ENCODE data around the gene TNRC6A.

Gene TNRC6A

GRCh38 chr16:24822542-24822941, 93.1 kb downstream of the TNRC6A start:
- Histone ChIP-seq H4K20me1 (ENCODE audit: low read depth, low read length) (no peaks in the 10 kb centered on the region), H3K27ac (ENCODE audit: low read depth, low read length) (no peak overlapping the region), H3K79me2 (ENCODE audit: insufficient read depth, low read length) (no peaks in the 10 kb centered on the region), H3K9me2 (replicated peaks; ENCODE audit: insufficient read depth, low read length) (no peaks in the 10 kb centered on the region), H3K4me2 (ENCODE audit: low read depth, low read length, poor library complexity, severe bottlenecking) (no peak overlapping the region), H3K4me3 (ENCODE audit: insufficient read depth, low read length, poor library complexity, severe bottlenecking) (no peak overlapping the region), H3K9ac (ENCODE audit: low read length) (no peak overlapping the region), H2AFZ (ENCODE audit: low read depth, low read length, severe bottlenecking) (no peak overlapping the region), H3K36me3 (ENCODE audit: low read length) (peaks cover 5% of the 10 kb centered on the region; the same call in 1 of the 2 replicates), H3K9me3 (ENCODE audit: insufficient read depth, low read length) (no peaks in the 10 kb centered on the region), H3K27me3 (ENCODE audit: low read length) (no peaks in the 10 kb centered on the region), H3F3A (ENCODE audit: insufficient read depth) (no peaks in the 10 kb centered on the region; the same call in 1 of the 2 replicates)
- TF ChIP-seq CTCF (IDR thresholded peaks at IDR 0.05; ENCODE audit: insufficient read depth, low read length, poor library complexity, severe bottlenecking) (no peak), EZH2phosphoT487 (conservative IDR thresholded peaks at IDR 0.05; ENCODE audit: low read length) (no peak)

DNA sequence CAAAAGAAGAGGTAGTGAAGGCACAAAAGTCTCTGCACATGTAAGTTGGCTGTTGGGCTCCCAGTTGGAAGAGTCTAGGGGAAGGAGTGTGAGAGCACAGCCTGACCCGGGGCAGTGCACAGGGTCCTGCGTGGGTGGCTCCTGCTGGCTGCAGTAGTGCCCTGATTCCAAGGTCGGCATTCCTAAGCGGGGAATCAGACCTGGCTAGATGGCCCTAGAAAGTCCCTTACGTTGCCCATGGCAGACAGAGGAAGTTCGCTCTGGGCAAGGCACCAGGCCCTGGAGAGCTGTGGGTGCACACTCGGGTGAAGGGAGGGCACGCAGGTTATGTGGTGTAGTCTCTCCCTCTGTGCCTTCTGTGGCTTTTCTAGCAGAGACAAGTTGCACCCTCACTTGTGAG, 93.5 kb downstream of the TNRC6A start:
- no peaks in the 10 kb centered on the region for H4K20me1 ChIP-seq (ENCODE audit: low read depth, low read length)
- TF ChIP-seq EZH2phosphoT487 (conservative IDR thresholded peaks at IDR 0.05; ENCODE audit: low read length) (no peak), CTCF (IDR thresholded peaks at IDR 0.05; ENCODE audit: insufficient read depth, low read length, poor library complexity, severe bottlenecking) (no peak)
- peaks cover 5% of the 10 kb centered on the region; the same call in 1 of the 2 replicates for H3K36me3 ChIP-seq (ENCODE audit: low read length)
- no peak overlapping the region for H3K27ac ChIP-seq (ENCODE audit: low read depth, low read length)
- H3K27me3 ChIP-seq (ENCODE audit: low read length): no peaks in the 10 kb centered on the region
- H3K4me3 ChIP-seq (ENCODE audit: insufficient read depth, low read length, poor library complexity, severe bottlenecking): no peak overlapping the region
- H3F3A ChIP-seq (ENCODE audit: insufficient read depth): no peaks in the 10 kb centered on the region; the same call in 1 of the 2 replicates
- no peaks in the 10 kb centered on the region for H3K79me2 ChIP-seq (ENCODE audit: insufficient read depth, low read length)
- H3K9ac ChIP-seq (ENCODE audit: low read length): no peak overlapping the region
- H2AFZ ChIP-seq (ENCODE audit: low read depth, low read length, severe bottlenecking): no peak overlapping the region
- H3K9me2 ChIP-seq (replicated peaks; ENCODE audit: insufficient read depth, low read length): no peaks in the 10 kb centered on the region
- no peak overlapping the region for H3K4me2 ChIP-seq (ENCODE audit: low read depth, low read length, poor library complexity, severe bottlenecking)
- H3K9me3 ChIP-seq (ENCODE audit: insufficient read depth, low read length): no peaks in the 10 kb centered on the region

DNA sequence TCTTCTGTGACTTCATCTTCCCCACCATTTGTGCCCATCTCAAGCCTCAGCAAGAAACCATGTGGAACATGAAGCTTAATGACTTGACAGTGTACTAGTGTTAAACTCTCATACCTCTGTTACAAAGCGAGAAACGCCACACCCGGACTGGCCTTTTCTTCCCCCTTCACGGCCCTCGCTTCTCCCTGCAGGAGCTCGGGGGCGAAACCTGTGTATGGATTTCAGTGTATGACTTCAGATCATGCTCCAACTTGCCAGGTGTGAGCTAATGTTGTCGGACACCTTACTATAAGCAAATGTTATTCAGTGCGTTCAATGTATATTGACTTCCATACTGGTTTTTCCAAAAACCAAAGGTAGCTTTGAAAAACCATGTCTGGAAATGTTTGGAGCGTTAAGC, 96.2 kb downstream of the TNRC6A start:
- no peaks in the 10 kb centered on the region for H3K27me3 ChIP-seq (ENCODE audit: low read length)
- H4K20me1 ChIP-seq (ENCODE audit: low read depth, low read length): no peaks in the 10 kb centered on the region
- no peaks in the 10 kb centered on the region for H3K9me3 ChIP-seq (ENCODE audit: insufficient read depth, low read length)
- no peak overlapping the region for H3K4me2 ChIP-seq (ENCODE audit: low read depth, low read length, poor library complexity, severe bottlenecking)
- TF ChIP-seq CTCF (IDR thresholded peaks at IDR 0.05; ENCODE audit: insufficient read depth, low read length, poor library complexity, severe bottlenecking) (no peak), EZH2phosphoT487 (conservative IDR thresholded peaks at IDR 0.05; ENCODE audit: low read length) (no peak)
- no peaks in the 10 kb centered on the region for H3K79me2 ChIP-seq (ENCODE audit: insufficient read depth, low read length)
- no peaks in the 10 kb centered on the region; the same call in 1 of the 2 replicates for H3F3A ChIP-seq (ENCODE audit: insufficient read depth)
- H3K36me3 ChIP-seq (ENCODE audit: low read length): peaks cover 5% of the 10 kb centered on the region; the same call in 1 of the 2 replicates
- H2AFZ ChIP-seq (ENCODE audit: low read depth, low read length, severe bottlenecking): no peak overlapping the region
- no peak overlapping the region for H3K9ac ChIP-seq (ENCODE audit: low read length)
- H3K9me2 ChIP-seq (replicated peaks; ENCODE audit: insufficient read depth, low read length): no peaks in the 10 kb centered on the region
- no peak overlapping the region for H3K27ac ChIP-seq (ENCODE audit: low read depth, low read length)
- no peak overlapping the region for H3K4me3 ChIP-seq (ENCODE audit: insufficient read depth, low read length, poor library complexity, severe bottlenecking)

All from SU-DHL-6 (cell line).